Measurements from ENCODE around the gene KIAA1549. TPM values are rescaled to one million over a fixed set of nuclear protein-coding genes. Genes with fewer than 3 reads are reported as not detected.

The KIAA1549 gene
- total and polyA plus RNA-seq, 10 of the 15 experiments (the other 5 are each of a cell fraction or from before 2014, with no cell fraction given) = 0.02 to 0.82 (median 0.22) TPM

DNA sequence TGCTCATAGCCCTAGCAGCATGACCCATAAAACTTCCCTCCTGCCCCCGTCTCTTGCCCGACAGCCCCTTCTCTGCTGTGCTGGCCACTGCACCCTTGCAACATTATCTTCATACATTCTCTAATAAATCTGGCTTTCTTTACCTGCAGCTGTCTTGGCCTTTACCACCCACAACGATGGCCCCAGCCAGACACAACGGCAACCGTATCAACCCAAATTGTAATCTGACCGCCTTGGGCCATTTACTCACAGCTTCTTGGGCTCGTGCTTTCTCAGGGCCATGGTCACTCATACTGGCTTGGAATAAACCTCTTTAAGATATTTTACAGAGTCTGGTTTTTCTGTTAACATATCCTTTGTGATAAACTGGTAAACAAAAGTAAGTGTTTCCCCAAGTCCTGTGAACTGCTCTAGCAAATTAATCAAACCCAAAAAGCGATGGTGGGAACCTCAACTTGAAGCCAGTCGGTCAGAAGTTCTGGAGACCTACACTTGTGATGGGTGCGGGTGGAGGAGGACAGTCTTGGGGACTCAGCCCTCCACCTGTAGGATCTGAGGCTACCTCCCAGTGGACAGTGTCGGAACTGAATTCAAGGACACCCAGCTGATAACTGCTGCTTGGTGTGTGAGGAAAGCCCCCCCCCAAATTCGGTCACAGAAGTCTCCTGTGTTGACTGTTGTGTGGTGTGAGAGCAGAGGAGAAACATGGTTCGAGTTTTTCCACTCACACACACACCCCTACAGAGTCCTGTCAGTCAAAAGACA, 95.6 kb downstream of the KIAA1549 start:
- ATAC-seq = peak; percentile 62
- Histone ChIP-seq H3K36me3 (ENCODE audit: control insufficient read depth in 2 of 2, insufficient read depth in 2 of 2, low read length in 1 of 2) (no peaks in the 10 kb centered on the region), H3K27me3 (replicated peaks in 1 of 2; ENCODE audit: control insufficient read depth in 2 of 2, insufficient read depth in 2 of 2, low read length in 1 of 2) (no peaks in the 10 kb centered on the region), H2AFZ (ENCODE audit: control insufficient read depth, low read depth, low read length) (no peak overlapping the region), H3K9ac (ENCODE audit: control insufficient read depth, insufficient read depth, low read length) (no peak overlapping the region), H3K4me2 (ENCODE audit: control insufficient read depth, insufficient read depth) (no peak overlapping the region), H4K20me1 (ENCODE audit: control insufficient read depth, insufficient read depth) (no peaks in the 10 kb centered on the region), H3K4me3 (no peak overlapping the region), H3K79me2 (ENCODE audit: control insufficient read depth, insufficient read depth, low read length) (no peaks in the 10 kb centered on the region), H3K27ac (ENCODE audit: control insufficient read depth, insufficient read depth) (no peak overlapping the region), H3K9me3 (replicated peaks; ENCODE audit: control insufficient read depth, insufficient read depth, low read length) (no peaks in the 10 kb centered on the region), H3K4me1 (ENCODE audit: control insufficient read depth, insufficient read depth, low read length) (no peaks in the 10 kb centered on the region)
- FAIRE-seq = no peak
- ChIA-PET POLR2A (no interaction called here), SMC1A (ENCODE audit: uncharacterized antibody, unreplicated experiment) (interaction anchor here (0.7 to 1.7 kb wide), 15 partner anchors 9 to 549 kb away, joined by 3 to 10 read pairs (median 4); a partner anchor contains a TSS), RAD21 (ENCODE audit: unreplicated experiment) (interaction anchor here (0.6 to 2.3 kb wide), 10 partner anchors 8 to 242 kb away, joined by 3 to 41 read pairs (median 4); no protein-coding TSS in a partner anchor), CTCF (interaction anchor here (0.6 to 4.4 kb wide), 34 partner anchors 8 to 528 kb away, joined by 3 to 57 read pairs (median 4); a partner anchor contains a TSS)
- in situ Hi-C loops (cut with MboI) = loop anchor here (5.0 kb wide), 2 partner anchors 97 to 192 kb away; partner anchors contain the start of gene KIAA1549
- no peak for DNase-seq (ENCODE audit: low read depth, low spot score)
- intact Hi-C loops (cut with micrococcal nuclease; ENCODE audit: unreplicated experiment) = loop anchor here (1.0 kb wide), 2 partner anchors 95 to 190 kb away; no protein-coding TSS in a partner anchor
- no TSS peak for BruUV-seq (replicated peaks)
- 58% methylated on average over 13 of the region's 13 CpGs for WGBS (ENCODE audit: insufficient coverage, insufficient replicate concordance, low lambda C conversion rate, missing lambda C conversion rate)
- TF ChIP-seq ZBTB40 (IDR thresholded peaks at IDR 0.05; ENCODE audit: borderline replicate concordance) (no peak), NFXL1 (IDR thresholded peaks at IDR 0.05; ENCODE audit: borderline replicate concordance) (no peak), STAT3 (IDR thresholded peaks at IDR 0.05; ENCODE audit: low read depth, low read length) (no peak), MEF2B (IDR thresholded peaks at IDR 0.05; ENCODE audit: partially characterized antibody, poor library complexity, severe bottlenecking) (no peak), SMC3 (IDR thresholded peaks at IDR 0.05; ENCODE audit: borderline replicate concordance, low read length) (no peak)
- TF ChIP-seq, protein P1, sequence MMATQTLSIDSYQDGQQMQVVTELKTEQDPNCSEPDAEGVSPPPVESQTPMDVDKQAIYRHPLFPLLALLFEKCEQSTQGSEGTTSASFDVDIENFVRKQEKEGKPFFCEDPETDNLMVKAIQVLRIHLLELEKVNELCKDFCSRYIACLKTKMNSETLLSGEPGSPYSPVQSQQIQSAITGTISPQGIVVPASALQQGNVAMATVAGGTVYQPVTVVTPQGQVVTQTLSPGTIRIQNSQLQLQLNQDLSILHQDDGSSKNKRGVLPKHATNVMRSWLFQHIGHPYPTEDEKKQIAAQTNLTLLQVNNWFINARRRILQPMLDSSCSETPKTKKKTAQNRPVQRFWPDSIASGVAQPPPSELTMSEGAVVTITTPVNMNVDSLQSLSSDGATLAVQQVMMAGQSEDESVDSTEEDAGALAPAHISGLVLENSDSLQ (IDR thresholded peaks at IDR 0.05) = peak; percentile 24; the same call in 1 of the 2 replicates
- TF ChIP-seq, protein P2, sequence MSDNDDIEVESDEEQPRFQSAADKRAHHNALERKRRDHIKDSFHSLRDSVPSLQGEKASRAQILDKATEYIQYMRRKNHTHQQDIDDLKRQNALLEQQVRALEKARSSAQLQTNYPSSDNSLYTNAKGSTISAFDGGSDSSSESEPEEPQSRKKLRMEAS (IDR thresholded peaks at IDR 0.05; ENCODE audit: low read depth, low read length) = no peak
